IMR-90 (cell line): Measurements from ENCODE around the gene TAB2. TPM values are rescaled to one million over a fixed set of nuclear protein-coding genes. Genes with fewer than 3 reads are reported as not detected.
A peak's percentile ranks its signal among the peaks of the same experiment; 100 is the strongest.
"Not testable (repeated sequence)": the region's sequence is repeated elsewhere in the genome, so short reads cannot be mapped to it uniquely, and the experiment has no call there.

ENCODE experiments used
- ATAC-seq: fragments of 200-7000 bp; cut with Tn5 transposase; 2 replicates; pipeline ENCODE4 v1.9.1; 2020; ENCODE audit warnings: low read depth, mild to moderate bottlenecking, moderate library complexity
- BruUV-seq: library from RNA; stranded (reverse); fragments of 400-500 nt; replicated peaks from 2 replicates; lab custom pipeline; 2021; lab: Mats Ljungman, UMichigan
- CTCF ChIA-PET: fragments of 300-600 bp; formaldehyde crosslinking; extraction: SDS; loops from one replicate; lab custom pipeline; 2021; ENCODE audit warnings: antibody characterized with exemption; lab: Yijun Ruan, JAX
- POLR2A ChIA-PET: fragments of 300-600 bp; sonication (Branson Sonifier 250); formaldehyde crosslinking; loops from one replicate; lab custom pipeline; 2022; ENCODE audit warnings: antibody characterized with exemption; ENCODE audit not compliant: unreplicated experiment; lab: Charles Lee
- DNase-seq: peaks from one replicate; pipeline ENCODE4 v3.0.0; 2013
- H2AFZ ChIP-seq: replicated peaks from 2 replicates; pipeline ENCODE3; 2013; ENCODE audit warnings: low read length, mild to moderate bottlenecking; ENCODE audit not compliant: poor library complexity
- H2AK5ac ChIP-seq: 2 replicates; pipeline ENCODE4 v1.6.1; 2013; ENCODE audit warnings: low read depth, low read length, inconsistent platforms
- H2AK9ac ChIP-seq: replicated peaks from 2 replicates; pipeline ENCODE3; 2013; ENCODE audit warnings: mild to moderate bottlenecking, low read depth, low read length, moderate library complexity; ENCODE audit not compliant: poor library complexity
- H2BK120ac ChIP-seq: 2 replicates; pipeline ENCODE4 v1.6.1; 2013; ENCODE audit warnings: low read depth, low read length, inconsistent platforms
- H2BK15ac ChIP-seq: 3 replicates; pipeline ENCODE4 v1.6.1; 2013; ENCODE audit warnings: low read depth, low read length, inconsistent platforms
- H2BK20ac ChIP-seq: 2 replicates; pipeline ENCODE4 v1.6.1; 2013; ENCODE audit warnings: low read depth, mild to moderate bottlenecking, inconsistent platforms, low read length, moderate library complexity
- H2BK5ac ChIP-seq: 2 replicates; pipeline ENCODE4 v1.6.1; 2013; ENCODE audit warnings: mild to moderate bottlenecking, low read depth, low read length, inconsistent platforms; ENCODE audit not compliant: poor library complexity, severe bottlenecking
- H3K14ac ChIP-seq: replicated peaks from 2 replicates; pipeline ENCODE4 v1.6.1; 2013; ENCODE audit warnings: low read depth, low read length, inconsistent platforms
- H3K18ac ChIP-seq: 2 replicates; pipeline ENCODE4 v1.6.1; 2013; ENCODE audit warnings: low read depth, low read length, control low read depth
- H3K23ac ChIP-seq: 2 replicates; pipeline ENCODE4 v1.6.1; 2013; ENCODE audit warnings: low read depth, low read length, inconsistent platforms
- H3K27ac ChIP-seq: 2 replicates; pipeline ENCODE4 v1.5.1; 2013; ENCODE audit warnings: mild to moderate bottlenecking, control low read depth, low read length; ENCODE audit not compliant: insufficient read depth
- H3K27me3 ChIP-seq: 2 replicates; pipeline ENCODE4 v1.6.1; 2013; ENCODE audit warnings: low read length; ENCODE audit not compliant: control insufficient read depth, insufficient read depth
- H3K36me3 ChIP-seq: 2 replicates; pipeline ENCODE4 v1.6.1; 2013; ENCODE audit warnings: low read length, mixed read lengths; ENCODE audit not compliant: control insufficient read depth, insufficient read depth
- H3K4ac ChIP-seq: 2 replicates; pipeline ENCODE4 v1.6.1; 2013; ENCODE audit warnings: low read depth, low read length, inconsistent platforms
- H3K4me1 ChIP-seq: 2 replicates; pipeline ENCODE4 v1.6.1; 2013; ENCODE audit warnings: low read length, mixed read lengths; ENCODE audit not compliant: control insufficient read depth, insufficient read depth
- H3K4me2 ChIP-seq: 2 replicates; pipeline ENCODE4 v1.6.1; 2013; ENCODE audit warnings: low read depth, mild to moderate bottlenecking, control low read depth, low read length, moderate library complexity
- H3K4me3 ChIP-seq: 2 replicates; pipeline ENCODE4 v1.5.1; 2013; ENCODE audit warnings: low read depth, mild to moderate bottlenecking, control low read depth, low read length, moderate library complexity; ENCODE audit not compliant: insufficient read depth
- H3K56ac ChIP-seq: 2 replicates; pipeline ENCODE4 v1.6.1; 2013; ENCODE audit warnings: low read length, inconsistent platforms; ENCODE audit not compliant: insufficient read depth; ENCODE audit errors: extremely low read depth
- H3K79me1 ChIP-seq, 2 experiments: 2 replicates each; pipeline ENCODE4 v1.6.1; 2013; ENCODE audit warnings: low read length in 2 of 2, inconsistent platforms in 1 of 2, low read depth in 1 of 2
- H3K9ac ChIP-seq: 2 replicates; pipeline ENCODE4 v1.6.1; 2013; ENCODE audit warnings: low read depth, low read length, control low read depth
- H3K9me1 ChIP-seq: 2 replicates; pipeline ENCODE4 v1.6.1; 2013; ENCODE audit warnings: low read length, inconsistent platforms; ENCODE audit not compliant: insufficient read depth
- H3K9me3 ChIP-seq: 2 replicates; pipeline ENCODE4 v1.6.1; 2013; ENCODE audit warnings: low read length; ENCODE audit not compliant: control insufficient read depth, insufficient read depth
- H4K20me1 ChIP-seq: 2 replicates; pipeline ENCODE4 v1.6.1; 2013; ENCODE audit warnings: low read length, inconsistent platforms; ENCODE audit not compliant: insufficient read depth
- H4K5ac ChIP-seq: 2 replicates; pipeline ENCODE4 v1.6.1; 2013; ENCODE audit warnings: mild to moderate bottlenecking, low read depth, low read length, control low read depth
- H4K8ac ChIP-seq, 2 experiments: 2 replicates each; pipeline ENCODE4 v1.6.1; 2013; ENCODE audit warnings: low read depth in 2 of 2, low read length in 2 of 2, control low read depth in 1 of 2, inconsistent platforms in 1 of 2
- H4K91ac ChIP-seq: 2 replicates; pipeline ENCODE4 v1.6.1; 2013; ENCODE audit warnings: low read depth, low read length, inconsistent platforms; ENCODE audit not compliant: insufficient read depth
- MXI1 ChIP-seq: IDR thresholded peaks from 2 replicates; pipeline ENCODE4 v1.6.1; 2012; ENCODE audit warnings: low read depth, mild to moderate bottlenecking, low read length, moderate library complexity, borderline replicate concordance
- WGBS, 2 experiments: methylation state at CpG; one replicate each; pipeline versions ENCODE4 v1.1.5 to v1.1.7; 2013; ENCODE audit warnings: missing lambda C conversion rate in 2 of 2; ENCODE audit not compliant: insufficient read length in 1 of 2; ENCODE audit errors: extremely low coverage in 2 of 2; 5-methylcytosine and 5-hydroxymethylcytosine counted together
- dilution Hi-C: fragments of 300-500 bp; cut with HindIII; formaldehyde crosslinking; loops from one replicate; pipeline ENCODE4 v1.14.3; 2018; ENCODE audit warnings: low sequenced_read_pairs; ENCODE audit not compliant: unreplicated experiment
- in situ Hi-C: fragments of 300-500 bp; cut with MboI; formaldehyde crosslinking; loops from 3 replicates; pipeline ENCODE4 v1.14.3; 2019; ENCODE audit warnings: low sequenced_read_pairs, inconsistent platforms, mixed read lengths
- intact Hi-C: fragments of 100-400 bp; cut with micrococcal nuclease; formaldehyde crosslinking; loops from 2 replicates; pipeline ENCODE4 v1.10.0; 2022
- polyA plus RNA-seq, 3 experiments: library from polyadenylated mRNA; depleted of rRNA; stranded (reverse); fragments of >200 nt; gene quantifications; 2 replicates each; pipeline ENCODE4 v1.2.3, GENCODE V29; 2012; ENCODE audit warnings: low replicate concordance in 1 of 3
- total RNA-seq: library from RNA; depleted of rRNA; stranded (reverse); fragments of >200 nt; gene quantifications from 2 replicates; pipeline ENCODE4 v1.2.3, GENCODE V29; 2012

The TAB2 gene
- total and polyA plus RNA-seq, 2 of the 4 experiments (the other 2 are of a cell fraction): 20.8 to 25.3 TPM

GRCh38 chr6:149443411-149444181 lies 126.1 kb downstream of the TAB2 start (continued):
- TF ChIP-seq MXI1: no peak

GRCh38 chr6:149444360-149445094 lies 127.0 kb downstream of the TAB2 start:
- DNase-seq, ATAC-seq, H2BK20ac ChIP-seq, H2BK5ac ChIP-seq, H4K8ac ChIP-seq, H3K23ac ChIP-seq, H3K18ac ChIP-seq, H3K4me3 ChIP-seq, H3K56ac ChIP-seq, H2BK120ac ChIP-seq, H3K9ac ChIP-seq, H3K4me2 ChIP-seq, H2BK15ac ChIP-seq, H3K27me3 ChIP-seq, BruUV-seq, H4K20me1 ChIP-seq, H3K4ac ChIP-seq, in situ Hi-C loops, H3K4me1 ChIP-seq, H4K5ac ChIP-seq, H4K91ac ChIP-seq, H2AFZ ChIP-seq, intact Hi-C loops, H3K79me1 ChIP-seq, H3K9me1 ChIP-seq, H3K9me3 ChIP-seq, POLR2A ChIA-PET, H3K14ac ChIP-seq, H3K27ac ChIP-seq, H3K36me3 ChIP-seq, H2AK9ac ChIP-seq, dilution Hi-C loops: not testable (repeated sequence)
- WGBS, 2 experiments: 100% methylated on average over 1 of the region's 3 CpGs; no CpG with 5 or more reads in 1 of the 2 experiments
- CTCF ChIA-PET: interaction anchor here (1.2 kb wide), 1 partner anchor 12 kb away, joined by 4 read pairs; no protein-coding TSS in a partner anchor
- H2AK5ac ChIP-seq: peak overlapping the region; percentile 4; the same call in 1 of the 2 replicates
